GM10248 (cell line): Measurements from ENCODE around the gene ITGAV.

ENCODE experiments used
- CTCF ChIA-PET: fragments of 300-600 bp; sonication (Branson Sonifier 250); formaldehyde crosslinking; extraction: SDS; loops from one replicate; lab custom pipeline; 2021; ENCODE audit warnings: antibody characterized with exemption; lab: Yijun Ruan, JAX
- POLR2A ChIA-PET: fragments of 350-650 bp; sonication (Branson Sonifier 250); formaldehyde crosslinking; extraction: SDS; loops from one replicate; lab custom pipeline; 2020; ENCODE audit warnings: antibody characterized with exemption; lab: Yijun Ruan, JAX
- DNase-seq: peaks from one replicate; pipeline ENCODE4 v3.0.0; 2012; ENCODE audit errors: extremely low spot score
- CTCF ChIP-seq: IDR thresholded peaks from 2 replicates; pipeline ENCODE4 v1.5.1; 2012; ENCODE audit warnings: mild to moderate bottlenecking, low read depth; ENCODE audit errors: extremely low read depth, missing control alignments, control extremely low read depth

ITGAV gene

DNA sequence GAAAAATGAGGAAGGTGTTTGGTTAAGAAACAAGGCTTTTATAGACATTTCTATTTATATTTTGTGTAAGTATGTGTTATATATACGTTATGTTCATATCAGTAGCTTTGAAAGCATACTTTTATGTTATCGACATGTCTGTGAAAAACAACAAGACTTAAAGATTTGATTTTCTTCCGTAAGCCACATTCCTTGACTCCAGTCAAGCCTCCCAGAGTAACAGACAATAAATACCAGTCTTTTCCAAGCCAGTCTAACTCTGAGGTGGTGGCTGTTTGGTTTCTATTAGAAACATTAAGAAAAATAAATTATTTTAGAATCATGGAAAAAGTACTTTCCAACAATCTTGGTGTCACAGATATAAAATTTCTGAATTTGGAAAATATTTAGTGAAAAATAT is 16.3 kb upstream of the ITGAV start:
- POLR2A ChIA-PET: no interaction called here
- CTCF ChIA-PET: no interaction called here
- TF ChIP-seq CTCF: no peak
- DNase-seq: no peak

DNA sequence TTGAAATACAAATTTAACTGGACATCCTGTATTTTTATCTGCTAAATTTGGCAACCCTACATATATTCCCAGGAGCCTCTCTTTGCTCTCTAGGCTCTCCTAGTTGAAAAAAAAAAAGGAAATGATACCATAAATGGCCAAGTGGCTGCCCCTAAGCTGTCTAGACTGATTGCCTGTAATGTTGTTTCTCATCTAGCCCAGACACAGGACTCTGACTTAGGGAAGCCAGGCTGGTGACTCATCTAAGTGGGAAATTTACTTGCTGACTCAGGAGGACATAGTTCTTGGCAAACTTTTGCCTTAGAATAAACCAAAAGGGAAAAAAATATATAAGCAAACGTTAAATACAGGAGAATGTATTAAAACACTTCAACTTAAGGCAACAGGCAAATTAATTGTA is 14.6 kb upstream of the ITGAV start:
- ChIA-PET POLR2A (no interaction called here), CTCF (interaction anchor here (1.1 to 1.6 kb wide), 3 partner anchors 10 to 95 kb away, joined by 3 to 5 read pairs (median 4); no protein-coding TSS in a partner anchor)
- no peak for TF ChIP-seq CTCF
- DNase-seq: no peak

GRCh38 chr2:186575856-186576255 is 14.0 kb upstream of the ITGAV start:
- POLR2A ChIA-PET: no interaction called here

DNA sequence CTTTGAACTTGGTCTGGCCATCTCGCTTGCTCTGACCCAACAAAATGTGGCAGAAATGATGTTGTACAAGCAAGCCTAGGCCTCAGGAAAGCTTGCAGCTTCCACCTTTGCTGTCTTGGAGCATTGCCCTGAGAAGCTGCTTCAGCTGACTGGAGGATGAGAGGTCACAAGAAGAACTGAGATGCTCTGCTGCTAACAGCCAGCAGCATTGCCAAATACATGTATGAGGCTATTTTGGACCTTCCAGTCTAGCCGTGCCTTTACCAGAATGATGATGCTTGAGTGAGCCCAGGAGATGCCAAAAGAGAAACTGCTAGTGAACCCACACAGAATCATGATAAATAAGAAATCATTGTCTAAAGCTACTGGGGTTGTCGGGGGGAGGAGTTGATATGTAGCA is 13.2 kb upstream of the ITGAV start:
- ChIA-PET CTCF (interaction anchor here (0.7 to 1.6 kb wide), 2 partner anchors 11 to 18 kb away, joined by 3 to 5 read pairs; no protein-coding TSS in a partner anchor), POLR2A (no interaction called here)
- TF ChIP-seq CTCF: no peak
- no peak for DNase-seq

More at GRCh38 chr2:186575856-186576255, 14.0 kb upstream of the ITGAV start:
- TF ChIP-seq CTCF: no peak
- CTCF ChIA-PET: interaction anchor here (1.1 to 1.6 kb wide), 3 partner anchors 11 to 96 kb away, joined by 3 to 5 read pairs (median 4); no protein-coding TSS in a partner anchor
- no peak for DNase-seq

DNA sequence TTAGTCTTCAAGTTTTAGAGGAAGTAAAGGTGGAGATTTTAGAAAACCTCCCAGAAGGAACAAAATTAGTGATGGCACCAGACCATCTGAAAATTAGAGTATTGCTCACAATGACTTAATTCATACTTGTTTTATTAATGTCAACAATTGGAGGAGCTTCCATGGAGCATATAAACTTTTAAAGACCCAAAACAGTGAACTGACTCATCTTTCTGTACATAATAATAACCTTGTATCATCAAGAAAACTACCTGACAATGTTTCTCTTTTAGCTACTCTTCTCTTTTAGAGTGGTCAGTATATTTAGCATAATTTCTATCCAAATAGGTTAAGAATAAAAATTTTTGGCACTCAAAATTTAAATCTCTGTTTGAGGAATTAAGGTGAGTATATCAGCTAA is 7.2 kb upstream of the ITGAV start:
- DNase-seq: no peak
- ChIA-PET CTCF (interaction anchor here (1.5 to 1.6 kb wide), 2 partner anchors 28 to 80 kb away, joined by 3 to 6 read pairs; no protein-coding TSS in a partner anchor), POLR2A (no interaction called here)
- no peak for TF ChIP-seq CTCF

- TF ChIP-seq CTCF: no peak
- POLR2A ChIA-PET: no interaction called here
- CTCF ChIA-PET: interaction anchor here (1.1 to 1.9 kb wide), 5 partner anchors 12 to 81 kb away, joined by 3 to 7 read pairs (median 3); no protein-coding TSS in a partner anchor
- no peak for DNase-seq
These were observed 5.8 kb upstream of the ITGAV start for GRCh38 chr2:186584053-186584452.
